NK-92 (cell line): ENCODE results near the gene FBN2.

ENCODE experiments used
- DNase-seq: peaks from one replicate; lab custom pipeline; 2025; ENCODE audit not compliant: unreplicated experiment; lab: John Stamatoyannopoulos, UW

The FBN2 gene

GRCh38 chr5:128376577-128376976 lies 161.5 kb downstream of the FBN2 start:
- no peak for DNase-seq

- DNase-seq, result no peak
Observed at GRCh38 chr5:128366147-128366546, 171.9 kb downstream of the FBN2 start.

GRCh38 chr5:128362370-128362769 lies 175.7 kb downstream of the FBN2 start:
- DNase-seq, result no peak

- no peak for DNase-seq
Observed at GRCh38 chr5:128358826-128359225, 179.2 kb downstream of the FBN2 start.

- DNase-seq, result no peak
Observed at GRCh38 chr5:128357226-128357625, 180.8 kb downstream of the FBN2 start.

GRCh38 chr5:128355961-128356360 lies 182.1 kb downstream of the FBN2 start:
- no peak for DNase-seq

- no peak for DNase-seq
Observed at GRCh38 chr5:128353441-128354107, 184.5 kb downstream of the FBN2 start.

GRCh38 chr5:128350705-128351104 lies 187.3 kb downstream of the FBN2 start:
- no peak for DNase-seq

- no peak for DNase-seq
Observed at GRCh38 chr5:128349044-128349858, 188.8 kb downstream of the FBN2 start.

GRCh38 chr5:128346038-128346437 lies 192.0 kb downstream of the FBN2 start:
- DNase-seq, result no peak

GRCh38 chr5:128345247-128345646 lies 192.8 kb downstream of the FBN2 start:
- no peak for DNase-seq

- DNase-seq, result no peak
Observed at GRCh38 chr5:128343168-128343567, 194.9 kb downstream of the FBN2 start.

- DNase-seq, result no peak
Observed at GRCh38 chr5:128341056-128341455, 197.0 kb downstream of the FBN2 start.

GRCh38 chr5:128340648-128341047 lies 197.4 kb downstream of the FBN2 start:
- DNase-seq, result no peak

- no peak for DNase-seq
Observed at GRCh38 chr5:128339585-128339984, 198.5 kb downstream of the FBN2 start.

GRCh38 chr5:128338649-128339048 lies 199.4 kb downstream of the FBN2 start:
- DNase-seq, result no peak

GRCh38 chr5:128335339-128335738 lies 202.7 kb downstream of the FBN2 start:
- DNase-seq, result no peak

GRCh38 chr5:128334010-128334716 lies 203.9 kb downstream of the FBN2 start:
- DNase-seq, result no peak

GRCh38 chr5:128331261-128331660 lies 206.8 kb downstream of the FBN2 start:
- no peak for DNase-seq

GRCh38 chr5:128329386-128329939 lies 208.6 kb downstream of the FBN2 start:
- no peak for DNase-seq

- no peak for DNase-seq
Observed at GRCh38 chr5:128328446-128328845, 209.6 kb downstream of the FBN2 start.

- no peak for DNase-seq
Observed at GRCh38 chr5:128328007-128328406, 210.0 kb downstream of the FBN2 start.
